Activated naive CD4-positive, alpha-beta T cell treated with anti-CD3 and anti-CD28 coated beads for 36 hours (primary cell): ENCODE data around the gene MT1H. TPM values are rescaled to one million over a fixed set of nuclear protein-coding genes. Genes with fewer than 3 reads are reported as not detected.
"Not testable (repeated sequence)": the region's sequence is repeated elsewhere in the genome, so short reads cannot be mapped to it uniquely, and the experiment has no call there.

Experiments
- CTCF ChIA-PET: fragments of 350-600 bp; sonication (Branson Sonifier 250); formaldehyde crosslinking; loops from one replicate; lab custom pipeline; 2021; ENCODE audit warnings: antibody characterized with exemption; lab: Charles Lee
- DNase-seq: peaks from one replicate; pipeline ENCODE4 v3.0.0-alpha.2; 2020
- H3K27ac Mint-ChIP-seq: one replicate; pipeline ENCODE4 v1.8.0; 2021; ENCODE audit warnings: mild to moderate bottlenecking, mixed read lengths
- H3K27me3 Mint-ChIP-seq: one replicate; pipeline ENCODE4 v1.8.0; 2021; ENCODE audit warnings: low read depth, mixed read lengths
- H3K36me3 Mint-ChIP-seq: one replicate; pipeline ENCODE4 v1.8.0; 2021; ENCODE audit warnings: low read depth, mixed read lengths
- H3K4me1 Mint-ChIP-seq: one replicate; pipeline ENCODE4 v1.8.0; 2021; ENCODE audit warnings: low read depth, mixed read lengths
- H3K4me3 Mint-ChIP-seq: one replicate; pipeline ENCODE4 v1.8.0; 2021; ENCODE audit warnings: mild to moderate bottlenecking, moderate library complexity, mixed read lengths
- H3K9me3 Mint-ChIP-seq: one replicate; pipeline ENCODE4 v1.8.0; 2021; ENCODE audit warnings: mixed read lengths
- intact Hi-C: fragments of 100-400 bp; cut with micrococcal nuclease; formaldehyde crosslinking; loops from one replicate; pipeline ENCODE4 v1.15.1; 2023
- total RNA-seq, 2 experiments: library from RNA; stranded (reverse); gene quantifications; one replicate each; pipeline ENCODE4 v1.2.3, GENCODE V29; 2021

The MT1H gene
- total RNA-seq, 2 experiments from 2014 or later: 5.4 to 7.4 TPM

DNA sequence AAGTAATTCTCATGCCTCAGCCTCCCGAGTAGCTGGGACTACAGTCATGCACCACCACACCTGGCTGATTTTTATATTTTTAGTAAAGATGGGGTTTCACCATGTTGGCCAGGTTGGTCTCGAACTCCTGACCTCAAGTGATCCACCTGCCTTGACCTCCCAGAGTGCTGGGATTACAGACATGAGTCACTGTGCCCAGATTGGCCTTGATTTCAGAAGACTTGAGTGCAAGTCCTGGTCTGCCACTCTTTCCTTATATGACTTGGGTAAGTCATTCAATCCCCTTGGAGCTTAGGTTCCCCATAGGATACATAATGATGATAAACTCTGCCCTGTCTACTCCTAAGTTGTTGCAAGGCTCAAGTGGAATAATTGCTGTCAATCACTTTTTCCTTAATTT is 47.9 kb downstream of the MT1H start:
- H3K9me3 Mint-ChIP-seq, H3K27me3 Mint-ChIP-seq, intact Hi-C loops, H3K4me1 Mint-ChIP-seq, H3K36me3 Mint-ChIP-seq, H3K27ac Mint-ChIP-seq, DNase-seq, H3K4me3 Mint-ChIP-seq: not testable (repeated sequence)
- CTCF ChIA-PET: interaction anchor here (1.8 kb wide), 1 partner anchor 141 kb away, joined by 4 read pairs; no protein-coding TSS in a partner anchor

Other genes with a start within 250 kb of the MT1H start
- 10 to 100 TPM; 26.7 to 33.0 TPM for gene AMFR, start 244.3 kb upstream of the MT1H start, total RNA-seq
- 100 to 1,000 TPM; 324 to 330 TPM for gene NUDT21, start 218.5 kb upstream of the MT1H start, total RNA-seq
- 10 to 100 TPM; 48.5 to 50.6 TPM for gene OGFOD1, start 218.3 kb upstream of the MT1H start, total RNA-seq
- gene BBS2, start 149.8 kb upstream of the MT1H start, total RNA-seq: 10 to 100 TPM; 18.0 to 19.2 TPM
- not detected for gene MT4, start 104.7 kb upstream of the MT1H start, total RNA-seq
- gene MT3, start 80.3 kb upstream of the MT1H start, total RNA-seq: 1 to 10 TPM in 1 of 2 experiments, under 1 TPM in 1; 0.64 to 1.6 TPM
- gene MT2A, start 61.2 kb upstream of the MT1H start, total RNA-seq: 100 to 1,000 TPM in 1 of 2 experiments, 10 to 100 TPM in 1; 95.7 to 130 TPM
- gene MT1E, start 44.0 kb upstream of the MT1H start, total RNA-seq: 10 to 100 TPM; 12.2 to 12.4 TPM
- gene MT1M, start 37.2 kb upstream of the MT1H start, total RNA-seq: not detected
- not detected for gene MT1A, start 31.1 kb upstream of the MT1H start, total RNA-seq
- gene MT1B, start 17.9 kb upstream of the MT1H start, total RNA-seq: not detected
- gene MT1F, start 11.9 kb upstream of the MT1H start, total RNA-seq: 1 to 10 TPM; 5.4 to 6.4 TPM
- gene MT1G, start 1.7 kb upstream of the MT1H start, total RNA-seq: 10 to 100 TPM; 22.4 to 23.8 TPM
- gene MT1X, start 12.7 kb downstream of the MT1H start, total RNA-seq: 10 to 100 TPM; 49.9 to 57.9 TPM
- 100 to 1,000 TPM; 161 to 172 TPM for gene NUP93, start 60.3 kb downstream of the MT1H start, total RNA-seq
- not detected for gene SLC12A3, start 195.4 kb downstream of the MT1H start, total RNA-seq